GM20431 (cell line): Measurements from ENCODE around the gene EFCAB5.
"Not testable (repeated sequence)": the region's sequence is repeated elsewhere in the genome, so short reads cannot be mapped to it uniquely, and the experiment has no call there.

Source experiments
- in situ Hi-C: fragments of 300-500 bp; cut with MseI, MboI; formaldehyde crosslinking; loops from one replicate; pipeline ENCODE4 v1.15.0; 2020; ENCODE audit warnings: low sequenced_read_pairs; ENCODE audit not compliant: unreplicated experiment

The EFCAB5 gene

GRCh38 chr17:30132615-30133014 is 191.2 kb downstream of the EFCAB5 start:
- in situ Hi-C loops, result no loop called here

GRCh38 chr17:30133197-30133596 is 191.8 kb downstream of the EFCAB5 start:
- in situ Hi-C loops, result no loop called here

GRCh38 chr17:30134551-30134950 is 193.1 kb downstream of the EFCAB5 start:
- in situ Hi-C loops, result no loop called here

GRCh38 chr17:30137158-30137557 is 195.7 kb downstream of the EFCAB5 start:
- in situ Hi-C loops, result no loop called here

- in situ Hi-C loops, result not testable (repeated sequence)
Observed at GRCh38 chr17:30147860-30148259, 206.4 kb downstream of the EFCAB5 start.

- in situ Hi-C loops, result no loop called here
Observed at GRCh38 chr17:30148376-30148775, 206.9 kb downstream of the EFCAB5 start.

- in situ Hi-C loops, result no loop called here
Observed at GRCh38 chr17:30151471-30151870, 210.0 kb downstream of the EFCAB5 start.

- in situ Hi-C loops, result no loop called here
Observed at GRCh38 chr17:30153463-30153862, 212.0 kb downstream of the EFCAB5 start.

- in situ Hi-C loops, result no loop called here
Observed at GRCh38 chr17:30155389-30155788, 214.0 kb downstream of the EFCAB5 start.
